BE2C (cell line): ENCODE data around the gene PANK4.

Experiments
- DNase-seq: peaks from one replicate; pipeline ENCODE4 v3.0.0-alpha.2; 2020
- H3K27me3 ChIP-seq: fragments of 250-450 bp; sonication (Bioruptor Pico); 2 replicates; pipeline ENCODE4 v1.5.1; 2020; ENCODE audit warnings: mild to moderate bottlenecking
- H3K36me3 ChIP-seq: fragments of 250-450 bp; sonication (Bioruptor Pico); 2 replicates; pipeline ENCODE4 v1.5.1; 2020; ENCODE audit warnings: mild to moderate bottlenecking
- H3K4me1 ChIP-seq: fragments of 250-450 bp; sonication (Bioruptor Pico); 2 replicates; pipeline ENCODE4 v1.5.1; 2020
- H3K4me3 ChIP-seq: 2 replicates; pipeline ENCODE4 v1.5.1; 2011; ENCODE audit warnings: low read depth, low read length
- H3K9me3 ChIP-seq: fragments of 250-450 bp; sonication (Bioruptor Pico); 2 replicates; pipeline ENCODE4 v1.5.1; 2020
- CTCF ChIP-seq: IDR thresholded peaks from 2 replicates; pipeline ENCODE4 v1.5.1; 2012; ENCODE audit warnings: mild to moderate bottlenecking, low read depth, low read length

Gene PANK4

GRCh38 chr1:2516946-2517345 lies 9.4 kb downstream of the PANK4 start:
- Histone ChIP-seq H3K4me3 (no peak overlapping the region), H3K36me3 (peaks cover 34% of the 10 kb centered on the region), H3K27me3 (no peaks in the 10 kb centered on the region), H3K9me3 (no peaks in the 10 kb centered on the region), H3K4me1 (no peaks in the 10 kb centered on the region)
- DNase-seq: no peak
- TF ChIP-seq CTCF: no peak

GRCh38 chr1:2516124-2516523 lies 10.3 kb downstream of the PANK4 start:
- H3K36me3 ChIP-seq: peaks cover 34% of the 10 kb centered on the region
- H3K27me3 ChIP-seq: no peaks in the 10 kb centered on the region
- no peaks in the 10 kb centered on the region for H3K4me1 ChIP-seq
- no peak for TF ChIP-seq CTCF
- H3K4me3 ChIP-seq: no peak overlapping the region
- DNase-seq: no peak
- no peaks in the 10 kb centered on the region for H3K9me3 ChIP-seq

GRCh38 chr1:2515763-2516080 lies 10.7 kb downstream of the PANK4 start:
- Histone ChIP-seq H3K4me3 (no peak overlapping the region), H3K9me3 (no peaks in the 10 kb centered on the region), H3K36me3 (peaks cover 32% of the 10 kb centered on the region), H3K4me1 (no peaks in the 10 kb centered on the region), H3K27me3 (no peaks in the 10 kb centered on the region)
- DNase-seq: no peak
- no peak for TF ChIP-seq CTCF

GRCh38 chr1:2514863-2515762 lies 11.3 kb downstream of the PANK4 start:
- TF ChIP-seq CTCF: 0 out of 2 replicates have a peak, but pooled peaks have one; percentile 11

GRCh38 chr1:2513939-2514652 lies 12.3 kb downstream of the PANK4 start:
- H3K36me3 ChIP-seq: peaks cover 26% of the 10 kb centered on the region
- no peak for DNase-seq
- TF ChIP-seq CTCF: no peak
- no peaks in the 10 kb centered on the region for H3K27me3 ChIP-seq
- H3K4me3 ChIP-seq: no peak overlapping the region
- no peaks in the 10 kb centered on the region for H3K9me3 ChIP-seq
- H3K4me1 ChIP-seq: no peaks in the 10 kb centered on the region

More at GRCh38 chr1:2514863-2515762, 11.3 kb downstream of the PANK4 start:
- H3K36me3 ChIP-seq: peaks cover 30% of the 10 kb centered on the region
- no peak for DNase-seq
- no peaks in the 10 kb centered on the region for H3K9me3 ChIP-seq
- no peaks in the 10 kb centered on the region for H3K27me3 ChIP-seq
- H3K4me3 ChIP-seq: no peak overlapping the region
- no peaks in the 10 kb centered on the region for H3K4me1 ChIP-seq
